Measurements from ENCODE around the gene A2M. TPM values are rescaled to one million over a fixed set of nuclear protein-coding genes. Genes with fewer than 3 reads are reported as not detected.
A peak's percentile ranks its signal among the peaks of the same experiment; 100 is the strongest.

Gene A2M
- total RNA-seq, 1 donor from 2014 or later = 346 TPM

DNA sequence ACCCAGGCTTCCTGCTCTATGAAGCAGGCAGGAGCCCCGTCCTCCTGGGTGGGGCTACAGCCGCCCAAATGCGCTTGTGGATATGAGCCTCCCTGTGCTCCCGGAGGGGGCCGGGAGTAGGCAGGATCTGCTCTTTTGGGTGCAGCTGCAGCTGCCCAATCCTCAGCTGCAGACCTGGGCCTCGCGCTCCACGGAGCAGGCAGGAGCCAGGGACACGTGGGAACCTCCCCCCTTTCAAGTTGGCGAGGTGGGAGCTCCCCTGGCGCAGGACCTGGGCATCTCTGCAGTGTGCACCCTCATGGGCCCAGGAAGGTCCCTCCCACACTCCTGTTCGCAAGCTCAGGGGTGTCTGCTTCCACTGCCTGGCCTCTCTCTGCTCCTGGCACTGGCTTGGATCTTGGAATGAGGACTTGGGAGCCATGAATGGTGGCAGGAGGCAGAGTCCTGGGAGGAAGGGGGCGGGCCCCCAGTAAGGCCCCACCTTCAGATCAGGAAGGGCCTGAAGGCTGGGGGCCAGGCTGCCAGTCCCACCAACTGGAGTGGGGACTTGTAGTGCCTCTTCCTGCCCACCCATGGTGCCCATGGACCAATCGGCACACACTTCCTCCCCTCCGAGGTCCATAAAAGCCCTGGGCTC lies 65.1 kb downstream of the A2M start:
- Mint-ChIP-seq H3K9me3 (ENCODE audit: unreplicated experiment) (no peaks in the 10 kb centered on the region), H3K36me3 (ENCODE audit: unreplicated experiment) (peaks cover 2% of the 10 kb centered on the region), H3K27me3 (ENCODE audit: unreplicated experiment) (no peaks in the 10 kb centered on the region), H3K27ac (ENCODE audit: unreplicated experiment) (no peak overlapping the region), H3K4me3 (ENCODE audit: unreplicated experiment) (no peak overlapping the region), H3K4me1 (ENCODE audit: low read depth, unreplicated experiment) (no peaks in the 10 kb centered on the region)
- no peak for DNase-seq
- TF ChIP-seq, protein P1, sequence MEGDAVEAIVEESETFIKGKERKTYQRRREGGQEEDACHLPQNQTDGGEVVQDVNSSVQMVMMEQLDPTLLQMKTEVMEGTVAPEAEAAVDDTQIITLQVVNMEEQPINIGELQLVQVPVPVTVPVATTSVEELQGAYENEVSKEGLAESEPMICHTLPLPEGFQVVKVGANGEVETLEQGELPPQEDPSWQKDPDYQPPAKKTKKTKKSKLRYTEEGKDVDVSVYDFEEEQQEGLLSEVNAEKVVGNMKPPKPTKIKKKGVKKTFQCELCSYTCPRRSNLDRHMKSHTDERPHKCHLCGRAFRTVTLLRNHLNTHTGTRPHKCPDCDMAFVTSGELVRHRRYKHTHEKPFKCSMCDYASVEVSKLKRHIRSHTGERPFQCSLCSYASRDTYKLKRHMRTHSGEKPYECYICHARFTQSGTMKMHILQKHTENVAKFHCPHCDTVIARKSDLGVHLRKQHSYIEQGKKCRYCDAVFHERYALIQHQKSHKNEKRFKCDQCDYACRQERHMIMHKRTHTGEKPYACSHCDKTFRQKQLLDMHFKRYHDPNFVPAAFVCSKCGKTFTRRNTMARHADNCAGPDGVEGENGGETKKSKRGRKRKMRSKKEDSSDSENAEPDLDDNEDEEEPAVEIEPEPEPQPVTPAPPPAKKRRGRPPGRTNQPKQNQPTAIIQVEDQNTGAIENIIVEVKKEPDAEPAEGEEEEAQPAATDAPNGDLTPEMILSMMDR (IDR thresholded peaks at IDR 0.05; ENCODE audit: partially characterized antibody, unreplicated experiment) = no peak

- Mint-ChIP-seq H3K27me3 (ENCODE audit: unreplicated experiment) (no peaks in the 10 kb centered on the region), H3K4me1 (ENCODE audit: low read depth, unreplicated experiment) (no peaks in the 10 kb centered on the region), H3K36me3 (ENCODE audit: unreplicated experiment) (peaks cover 6% of the 10 kb centered on the region), H3K4me3 (ENCODE audit: unreplicated experiment) (no peak overlapping the region), H3K27ac (ENCODE audit: unreplicated experiment) (no peak overlapping the region), H3K9me3 (ENCODE audit: unreplicated experiment) (no peaks in the 10 kb centered on the region)
- DNase-seq = no peak
- TF ChIP-seq, protein P1 (IDR thresholded peaks at IDR 0.05; ENCODE audit: partially characterized antibody, unreplicated experiment) = peak; percentile 57
These were observed 66.1 kb downstream of the A2M start for GRCh38 chr12:9049520-9050133.

- TF ChIP-seq, protein P1 (IDR thresholded peaks at IDR 0.05; ENCODE audit: partially characterized antibody, unreplicated experiment) = no peak
- H3K27me3 Mint-ChIP-seq (ENCODE audit: unreplicated experiment) = no peaks in the 10 kb centered on the region
- no peaks in the 10 kb centered on the region for H3K9me3 Mint-ChIP-seq (ENCODE audit: unreplicated experiment)
- peaks cover 1% of the 10 kb centered on the region for H3K4me1 Mint-ChIP-seq (ENCODE audit: low read depth, unreplicated experiment)
- peaks cover 6% of the 10 kb centered on the region for H3K36me3 Mint-ChIP-seq (ENCODE audit: unreplicated experiment)
- DNase-seq = no peak
- no peak overlapping the region for H3K4me3 Mint-ChIP-seq (ENCODE audit: unreplicated experiment)
- H3K27ac Mint-ChIP-seq (ENCODE audit: unreplicated experiment) = no peak overlapping the region
These were observed 66.8 kb downstream of the A2M start for GRCh38 chr12:9048930-9049329.

GRCh38 chr12:9047105-9047504 lies 68.6 kb downstream of the A2M start:
- no peak overlapping the region for H3K27ac Mint-ChIP-seq (ENCODE audit: unreplicated experiment)
- no peak overlapping the region for H3K4me3 Mint-ChIP-seq (ENCODE audit: unreplicated experiment)
- H3K9me3 Mint-ChIP-seq (ENCODE audit: unreplicated experiment) = no peaks in the 10 kb centered on the region
- TF ChIP-seq, protein P1 (IDR thresholded peaks at IDR 0.05; ENCODE audit: partially characterized antibody, unreplicated experiment) = no peak
- DNase-seq = no peak
- H3K27me3 Mint-ChIP-seq (ENCODE audit: unreplicated experiment) = no peaks in the 10 kb centered on the region
- peaks cover 7% of the 10 kb centered on the region for H3K4me1 Mint-ChIP-seq (ENCODE audit: low read depth, unreplicated experiment)
- peaks cover 6% of the 10 kb centered on the region for H3K36me3 Mint-ChIP-seq (ENCODE audit: unreplicated experiment)

- TF ChIP-seq, protein P1 (IDR thresholded peaks at IDR 0.05; ENCODE audit: partially characterized antibody, unreplicated experiment) = no peak
- Mint-ChIP-seq H3K9me3 (ENCODE audit: unreplicated experiment) (no peaks in the 10 kb centered on the region), H3K27ac (ENCODE audit: unreplicated experiment) (peak overlapping the region; percentile 62), H3K4me3 (ENCODE audit: unreplicated experiment) (peak overlapping the region; percentile 27), H3K4me1 (ENCODE audit: low read depth, unreplicated experiment) (peaks cover 7% of the 10 kb centered on the region), H3K27me3 (ENCODE audit: unreplicated experiment) (no peaks in the 10 kb centered on the region), H3K36me3 (ENCODE audit: unreplicated experiment) (peaks cover 6% of the 10 kb centered on the region)
- DNase-seq = no peak
These were observed 72.0 kb downstream of the A2M start for GRCh38 chr12:9043766-9044165.

Data from glutamatergic neuron (in vitro differentiated cells).